ENCODE results near the gene THRB. TPM values are rescaled to one million over a fixed set of nuclear protein-coding genes. Genes with fewer than 3 reads are reported as not detected.

The THRB gene
- total and polyA plus RNA-seq, 2 donors (not counting 3 experiments of a cell fraction or from before 2014, with no cell fraction given): 0.06 TPM; not detected in 1

DNA sequence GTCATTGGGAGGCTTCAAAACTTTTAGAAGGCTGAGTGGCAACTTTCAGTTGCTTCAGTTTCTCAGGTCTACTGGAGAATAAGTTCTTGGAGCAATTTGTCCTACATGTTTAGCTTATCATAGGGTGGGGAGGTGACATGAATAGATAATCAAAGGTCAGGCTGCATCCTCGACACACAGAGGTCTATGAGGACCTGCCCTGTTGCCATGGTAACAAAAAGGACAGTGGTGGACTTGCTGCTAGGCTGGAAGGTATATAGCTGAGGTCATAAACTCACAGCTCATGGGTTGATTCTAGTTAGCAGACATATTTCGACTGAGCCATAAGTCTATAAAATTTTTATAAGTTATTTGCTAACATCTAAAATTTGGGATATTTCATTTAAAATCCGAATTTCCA, 267.0 kb downstream of the THRB start:
- Histone ChIP-seq H3K79me2 (ENCODE audit: control insufficient read depth, insufficient read depth, low read length) (no peaks in the 10 kb centered on the region), H3K4me1 (ENCODE audit: control insufficient read depth, extremely low read depth, insufficient read depth, low read length) (no peaks in the 10 kb centered on the region), H3K27me3 (ENCODE audit: control insufficient read depth in 2 of 2, insufficient read depth in 2 of 2, low read length in 2 of 2) (no peaks in the 10 kb centered on the region), H3K9ac (replicated peaks; ENCODE audit: extremely low read depth, insufficient read depth, low read length) (no peak overlapping the region), H4K20me1 (replicated peaks; ENCODE audit: control insufficient read depth, extremely low read depth, insufficient read depth, low read length) (no peaks in the 10 kb centered on the region), H3K4me2 (ENCODE audit: insufficient read depth, low read length) (no peak overlapping the region), H3K4me3 (replicated peaks in 1 of 3; ENCODE audit: insufficient read depth in 1 of 3, low read depth in 1 of 3, low read length in 3 of 3) (no peak overlapping the region), H3K27ac (ENCODE audit: insufficient read depth, low read depth, low read length) (no peak overlapping the region), H3K9me3 (replicated peaks; ENCODE audit: control insufficient read depth, insufficient read depth, low read length) (no peaks in the 10 kb centered on the region), H3K9me1 (replicated peaks; ENCODE audit: control insufficient read depth, extremely low read depth, insufficient read depth, low read length) (no peaks in the 10 kb centered on the region), H2AFZ (ENCODE audit: low read depth, low read length) (no peak overlapping the region), H3K36me3 (ENCODE audit: control insufficient read depth in 2 of 2, extremely low read depth in 1 of 2, insufficient read depth in 2 of 2, low read length in 2 of 2) (no peaks in the 10 kb centered on the region)
- DNase-seq (ENCODE audit: low read depth, low spot score): no peak
- intact Hi-C loops (cut with micrococcal nuclease): no loop called here
- ChIA-PET CTCF (interaction anchor here (0.8 to 1.7 kb wide), 2 partner anchors 9 to 42 kb away, joined by 3 to 5 read pairs; no protein-coding TSS in a partner anchor), POLR2A (no interaction called here)
- TF ChIP-seq, protein P1, sequence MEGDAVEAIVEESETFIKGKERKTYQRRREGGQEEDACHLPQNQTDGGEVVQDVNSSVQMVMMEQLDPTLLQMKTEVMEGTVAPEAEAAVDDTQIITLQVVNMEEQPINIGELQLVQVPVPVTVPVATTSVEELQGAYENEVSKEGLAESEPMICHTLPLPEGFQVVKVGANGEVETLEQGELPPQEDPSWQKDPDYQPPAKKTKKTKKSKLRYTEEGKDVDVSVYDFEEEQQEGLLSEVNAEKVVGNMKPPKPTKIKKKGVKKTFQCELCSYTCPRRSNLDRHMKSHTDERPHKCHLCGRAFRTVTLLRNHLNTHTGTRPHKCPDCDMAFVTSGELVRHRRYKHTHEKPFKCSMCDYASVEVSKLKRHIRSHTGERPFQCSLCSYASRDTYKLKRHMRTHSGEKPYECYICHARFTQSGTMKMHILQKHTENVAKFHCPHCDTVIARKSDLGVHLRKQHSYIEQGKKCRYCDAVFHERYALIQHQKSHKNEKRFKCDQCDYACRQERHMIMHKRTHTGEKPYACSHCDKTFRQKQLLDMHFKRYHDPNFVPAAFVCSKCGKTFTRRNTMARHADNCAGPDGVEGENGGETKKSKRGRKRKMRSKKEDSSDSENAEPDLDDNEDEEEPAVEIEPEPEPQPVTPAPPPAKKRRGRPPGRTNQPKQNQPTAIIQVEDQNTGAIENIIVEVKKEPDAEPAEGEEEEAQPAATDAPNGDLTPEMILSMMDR (IDR thresholded peaks at IDR 0.05; ENCODE audit: extremely low read depth in 1 of 2, insufficient read depth in 1 of 2, low read depth in 1 of 2, low read length in 2 of 2): no peak
- TF ChIP-seq JUN (IDR thresholded peaks at IDR 0.05; ENCODE audit: borderline replicate concordance, insufficient read depth, insufficient read length, low read depth): no peak
- TF ChIP-seq, protein P2, sequence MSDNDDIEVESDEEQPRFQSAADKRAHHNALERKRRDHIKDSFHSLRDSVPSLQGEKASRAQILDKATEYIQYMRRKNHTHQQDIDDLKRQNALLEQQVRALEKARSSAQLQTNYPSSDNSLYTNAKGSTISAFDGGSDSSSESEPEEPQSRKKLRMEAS (IDR thresholded peaks at IDR 0.05; ENCODE audit: insufficient read depth, insufficient read length): no peak
- BruUV-seq (replicated peaks): no TSS peak
- FAIRE-seq: no peak
- dilution Hi-C loops (cut with MboI; ENCODE audit: extremely low pct_ligation_motif_present, low sequenced_read_pairs): no loop called here

DNA sequence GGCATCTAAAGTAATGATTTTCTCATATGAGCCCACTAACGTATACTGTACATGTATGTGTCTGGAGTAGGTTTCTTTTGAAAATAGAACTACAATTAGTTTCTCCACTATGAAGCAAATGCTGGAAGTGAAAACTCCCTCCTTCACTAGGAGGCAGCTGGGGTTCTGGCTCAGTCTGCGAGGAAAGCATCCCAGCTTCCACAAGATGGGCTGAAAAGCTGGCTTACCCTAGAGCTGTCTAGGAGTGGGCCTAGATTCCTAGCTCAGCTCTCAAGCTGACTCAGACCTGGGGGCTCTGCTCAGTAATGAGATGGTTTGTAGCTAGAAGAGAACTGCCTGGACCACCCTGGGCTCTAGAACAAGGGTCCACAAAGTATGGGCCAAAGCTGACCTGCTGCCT, 268.3 kb downstream of the THRB start:
- H3K9me3 ChIP-seq (replicated peaks; ENCODE audit: control insufficient read depth, insufficient read depth, low read length): no peaks in the 10 kb centered on the region
- dilution Hi-C loops (cut with MboI; ENCODE audit: extremely low pct_ligation_motif_present, low sequenced_read_pairs) (no loop called here), intact Hi-C loops (cut with micrococcal nuclease) (no loop called here)
- POLR2A ChIA-PET: no interaction called here
- CTCF ChIA-PET: interaction anchor here (1.7 kb wide), 1 partner anchor 41 kb away, joined by 5 read pairs; no protein-coding TSS in a partner anchor
- no peak overlapping the region for H3K9ac ChIP-seq (replicated peaks; ENCODE audit: extremely low read depth, insufficient read depth, low read length)
- BruUV-seq (replicated peaks): no TSS peak
- no peaks in the 10 kb centered on the region for H3K79me2 ChIP-seq (ENCODE audit: control insufficient read depth, insufficient read depth, low read length)
- H3K4me1 ChIP-seq (ENCODE audit: control insufficient read depth, extremely low read depth, insufficient read depth, low read length): no peaks in the 10 kb centered on the region
- H3K4me2 ChIP-seq (ENCODE audit: insufficient read depth, low read length): no peak overlapping the region
- FAIRE-seq: no peak
- H3K27ac ChIP-seq (ENCODE audit: insufficient read depth, low read depth, low read length): no peak overlapping the region
- no peaks in the 10 kb centered on the region for H3K9me1 ChIP-seq (replicated peaks; ENCODE audit: control insufficient read depth, extremely low read depth, insufficient read depth, low read length)
- TF ChIP-seq POLR2A (IDR thresholded peaks at IDR 0.05; ENCODE audit: low read depth, low read length) (no peak), POLR2AphosphoS5 (IDR thresholded peaks at IDR 0.05; ENCODE audit: insufficient read depth, low read depth, low read length) (no peak), JUN (IDR thresholded peaks at IDR 0.05; ENCODE audit: borderline replicate concordance, insufficient read depth, insufficient read length, low read depth) (no peak), FOS (IDR thresholded peaks at IDR 0.05; ENCODE audit: borderline replicate concordance, insufficient read depth, low read length) (no peak), GATA2 (IDR thresholded peaks at IDR 0.05; ENCODE audit: insufficient read depth, insufficient read length, low read depth, low read length) (no peak), MYC (IDR thresholded peaks at IDR 0.05; ENCODE audit: low read depth, low read length) (no peak), EZH2 (IDR thresholded peaks at IDR 0.05; ENCODE audit: borderline replicate concordance, low read depth, low read length, severe bottlenecking) (no peak)
- TF ChIP-seq, protein P2 (IDR thresholded peaks at IDR 0.05; ENCODE audit: insufficient read depth, insufficient read length): no peak
- TF ChIP-seq, protein P1 (IDR thresholded peaks at IDR 0.05; ENCODE audit: extremely low read depth in 1 of 2, insufficient read depth in 1 of 2, low read depth in 1 of 2, low read length in 2 of 2): no peak
- no peaks in the 10 kb centered on the region for H4K20me1 ChIP-seq (replicated peaks; ENCODE audit: control insufficient read depth, extremely low read depth, insufficient read depth, low read length)
- no peak overlapping the region for H2AFZ ChIP-seq (ENCODE audit: low read depth, low read length)
- H3K36me3 ChIP-seq (ENCODE audit: control insufficient read depth in 2 of 2, extremely low read depth in 1 of 2, insufficient read depth in 2 of 2, low read length in 2 of 2): no peaks in the 10 kb centered on the region
- no peaks in the 10 kb centered on the region for H3K27me3 ChIP-seq (ENCODE audit: control insufficient read depth in 2 of 2, insufficient read depth in 2 of 2, low read length in 2 of 2)
- no peak overlapping the region for H3K4me3 ChIP-seq (replicated peaks in 1 of 3; ENCODE audit: insufficient read depth in 1 of 3, low read depth in 1 of 3, low read length in 3 of 3)
- no peak for DNase-seq (ENCODE audit: low read depth, low spot score)

Data from endothelial cell of umbilical vein (primary cell).